GM23338 (cell line): ENCODE results near the gene CMTM2. TPM values are rescaled to one million over a fixed set of nuclear protein-coding genes. Genes with fewer than 3 reads are reported as not detected.

Experiments used
- ATAC-seq: fragments of 200-7000 bp; cut with Tn5 transposase; 3 replicates; pipeline ENCODE4 v1.9.1; 2020
- DNase-seq: peaks from one replicate; pipeline ENCODE4 v3.0.0-alpha.2; 2015; ENCODE audit warnings: low spot score
- H2AFZ ChIP-seq: fragments of 200-600 bp; sonication (generic); 2 replicates; pipeline ENCODE4 v1.8.0; 2016; ENCODE audit warnings: antibody characterized with exemption, mild to moderate bottlenecking, moderate library complexity
- H3F3A ChIP-seq: fragments of 200-600 bp; sonication (generic); replicated peaks from 2 replicates; pipeline ENCODE4 v1.8.0; 2017; ENCODE audit warnings: antibody characterized with exemption, mixed run types, low read depth
- H3K27ac ChIP-seq: fragments of 200-600 bp; sonication (generic); 2 replicates; pipeline ENCODE4 v1.6.1; 2016; ENCODE audit warnings: low read depth
- H3K27me3 ChIP-seq: fragments of 200-600 bp; sonication (generic); 2 replicates; pipeline ENCODE4 v1.8.0; 2016; ENCODE audit warnings: mild to moderate bottlenecking, mixed run types, moderate library complexity; ENCODE audit not compliant: insufficient read depth
- H3K36me3 ChIP-seq: fragments of 200-600 bp; sonication (generic); 2 replicates; pipeline ENCODE4 v1.8.0; 2016; ENCODE audit warnings: mild to moderate bottlenecking; ENCODE audit not compliant: insufficient read depth
- H3K4me1 ChIP-seq: fragments of 200-600 bp; sonication (generic); 2 replicates; pipeline ENCODE4 v1.8.0; 2016; ENCODE audit warnings: mild to moderate bottlenecking, moderate library complexity; ENCODE audit not compliant: insufficient read depth
- H3K4me2 ChIP-seq: fragments of 200-600 bp; sonication (generic); 2 replicates; pipeline ENCODE4 v1.7.1; 2017; ENCODE audit warnings: mixed run types
- H3K4me3 ChIP-seq: fragments of 200-600 bp; sonication (generic); 2 replicates; pipeline ENCODE4 v1.6.1; 2016; ENCODE audit warnings: mixed run types
- H3K79me2 ChIP-seq: fragments of 200-600 bp; sonication (generic); replicated peaks from 2 replicates; pipeline ENCODE4 v1.8.0; 2017; ENCODE audit warnings: mild to moderate bottlenecking; ENCODE audit not compliant: insufficient read depth
- H3K9me2 ChIP-seq: fragments of 200-600 bp; sonication (generic); 2 replicates; pipeline ENCODE4 v1.8.0; 2017; ENCODE audit not compliant: insufficient read depth
- H4K20me1 ChIP-seq: fragments of 200-600 bp; sonication (generic); replicated peaks from 2 replicates; pipeline ENCODE4 v1.8.0; 2017; ENCODE audit warnings: mild to moderate bottlenecking; ENCODE audit not compliant: insufficient read depth
- H3K27ac Mint-ChIP-seq: 2 replicates; pipeline ENCODE4 v1.8.0; 2020; ENCODE audit warnings: inconsistent platforms, mild to moderate bottlenecking, moderate library complexity, mixed read lengths
- H3K27me3 Mint-ChIP-seq: 3 replicates; pipeline ENCODE4 v1.8.0; 2022; ENCODE audit warnings: low read depth, mild to moderate bottlenecking, moderate library complexity, mixed read lengths, inconsistent platforms; ENCODE audit not compliant: insufficient read depth, poor library complexity
- H3K36me3 Mint-ChIP-seq: 3 replicates; pipeline ENCODE4 v1.8.0; 2021; ENCODE audit warnings: low read depth, mild to moderate bottlenecking, inconsistent platforms, moderate library complexity, mixed read lengths
- H3K4me1 Mint-ChIP-seq: 3 replicates; pipeline ENCODE4 v1.8.0; 2020; ENCODE audit warnings: mild to moderate bottlenecking, inconsistent platforms, mixed read lengths
- H3K4me3 Mint-ChIP-seq: 3 replicates; pipeline ENCODE4 v1.8.0; 2021; ENCODE audit warnings: moderate library complexity, mild to moderate bottlenecking, inconsistent platforms, mixed read lengths
- H3K9me3 Mint-ChIP-seq: 3 replicates; pipeline ENCODE4 v1.8.0; 2020; ENCODE audit warnings: moderate library complexity, mild to moderate bottlenecking, inconsistent platforms, mixed read lengths
- CREB1 ChIP-seq: fragments of 250-450 bp; sonication (Bioruptor Pico); IDR thresholded peaks from 2 replicates; pipeline ENCODE4 v1.5.0; 2020; ENCODE audit warnings: low read depth, mild to moderate bottlenecking, moderate library complexity
- ETS1 ChIP-seq: IDR thresholded peaks from 2 replicates; pipeline ENCODE4 v1.6.1; 2016; ENCODE audit warnings: antibody characterized with exemption
- EZH2 ChIP-seq: fragments of 200-600 bp; sonication (generic); IDR thresholded peaks from one replicate; pipeline ENCODE4 v1.8.0; 2017; ENCODE audit warnings: antibody characterized with exemption, mild to moderate bottlenecking, low read depth; ENCODE audit not compliant: unreplicated experiment
- JUNB ChIP-seq: IDR thresholded peaks from one replicate; pipeline ENCODE4 v1.6.1; 2016; ENCODE audit warnings: antibody characterized with exemption; ENCODE audit not compliant: unreplicated experiment
- NANOG ChIP-seq: IDR thresholded peaks from 2 replicates; pipeline ENCODE4 v1.6.1; 2016; ENCODE audit warnings: antibody characterized with exemption, borderline replicate concordance
- POLR2AphosphoS5 ChIP-seq: IDR thresholded peaks from 2 replicates; pipeline ENCODE4 v1.6.1; 2016; ENCODE audit warnings: antibody characterized with exemption, low read depth
- STAT1 ChIP-seq: IDR thresholded peaks from one replicate; pipeline ENCODE4 v1.6.1; 2016; ENCODE audit warnings: antibody characterized with exemption; ENCODE audit not compliant: unreplicated experiment
- ZNF114 ChIP-seq: fragments of 250-450 bp; sonication (Bioruptor Pico); IDR thresholded peaks from 2 replicates; pipeline ENCODE4 v1.5.0; 2020; ENCODE audit warnings: mild to moderate bottlenecking, moderate library complexity
- ZNF331 ChIP-seq: fragments of 250-450 bp; sonication (Bioruptor Pico); IDR thresholded peaks from 2 replicates; pipeline ENCODE4 v1.5.0; 2020; ENCODE audit warnings: low read depth, mild to moderate bottlenecking, moderate library complexity
- polyA plus RNA-seq: library from polyadenylated mRNA; unstranded; fragments of >200 nt; fragmentation: Nextera tagmentation; extraction: Ambion mirVana; gene quantifications from 2 replicates; pipeline ENCODE4 v1.2.1, GENCODE V29; 2016
- total RNA-seq: library from RNA; depleted of rRNA; stranded (reverse); fragments of >200 nt; shearing (Covaris generic); gene quantifications from 2 replicates; pipeline ENCODE4 v1.2.3, GENCODE V29; 2014
- TF ChIP-seq, protein P1 (sequence below): fragments of 250-450 bp; sonication (Bioruptor Pico); IDR thresholded peaks from 2 replicates; pipeline ENCODE4 v1.5.0; 2020; ENCODE audit warnings: mild to moderate bottlenecking, moderate library complexity
- TF ChIP-seq, protein P2 (sequence below), 2 experiments: fragments of 200-600 bp in 1 of 2; sonication (generic) in 1 of 2; conservative IDR thresholded peaks; 2 replicates each; pipeline versions ENCODE4 v1.5.1 to v1.6.1; 2016 to 2017; ENCODE audit warnings: antibody characterized with exemption in 2 of 2, low read depth in 2 of 2, mild to moderate bottlenecking in 2 of 2, moderate library complexity in 1 of 2
- TF ChIP-seq, protein P3 (sequence below): IDR thresholded peaks from one replicate; pipeline ENCODE4 v1.6.1; 2018; ENCODE audit warnings: antibody characterized with exemption; ENCODE audit not compliant: unreplicated experiment

The CMTM2 gene
- total and polyA plus RNA-seq, 2 experiments from 2014 or later = not detected

GRCh38 chr16:66601471-66601870 is 22.2 kb downstream of the CMTM2 start:
- Histone ChIP-seq H3K36me3 (no peaks in the 10 kb centered on the region), H3K27me3 (peaks cover 7% of the 10 kb centered on the region), H3K27ac (no peak overlapping the region), H3K9me2 (no peaks in the 10 kb centered on the region), H2AFZ (no peak overlapping the region), H3K79me2 (0 out of 2 replicates have a peak, but pooled peaks cover 4% of the 10 kb centered on the region), H4K20me1 (no peaks in the 10 kb centered on the region), H3F3A (no peaks in the 10 kb centered on the region), H3K4me1 (peaks cover 3% of the 10 kb centered on the region), H3K4me2 (no peak overlapping the region), H3K4me3 (no peak overlapping the region)
- Mint-ChIP-seq H3K4me3 (no peak overlapping the region), H3K27ac (no peak overlapping the region), H3K27me3 (peaks cover 18% of the 10 kb centered on the region), H3K36me3 (peaks cover 9% of the 10 kb centered on the region; the same call in 2 of the 3 replicates), H3K9me3 (peaks cover 10% of the 10 kb centered on the region), H3K4me1 (peaks cover 15% of the 10 kb centered on the region)
- ATAC-seq (no peak), DNase-seq (no peak)
- TF ChIP-seq JUNB = no peak
- TF ChIP-seq NANOG = no peak
- TF ChIP-seq, protein P1, sequence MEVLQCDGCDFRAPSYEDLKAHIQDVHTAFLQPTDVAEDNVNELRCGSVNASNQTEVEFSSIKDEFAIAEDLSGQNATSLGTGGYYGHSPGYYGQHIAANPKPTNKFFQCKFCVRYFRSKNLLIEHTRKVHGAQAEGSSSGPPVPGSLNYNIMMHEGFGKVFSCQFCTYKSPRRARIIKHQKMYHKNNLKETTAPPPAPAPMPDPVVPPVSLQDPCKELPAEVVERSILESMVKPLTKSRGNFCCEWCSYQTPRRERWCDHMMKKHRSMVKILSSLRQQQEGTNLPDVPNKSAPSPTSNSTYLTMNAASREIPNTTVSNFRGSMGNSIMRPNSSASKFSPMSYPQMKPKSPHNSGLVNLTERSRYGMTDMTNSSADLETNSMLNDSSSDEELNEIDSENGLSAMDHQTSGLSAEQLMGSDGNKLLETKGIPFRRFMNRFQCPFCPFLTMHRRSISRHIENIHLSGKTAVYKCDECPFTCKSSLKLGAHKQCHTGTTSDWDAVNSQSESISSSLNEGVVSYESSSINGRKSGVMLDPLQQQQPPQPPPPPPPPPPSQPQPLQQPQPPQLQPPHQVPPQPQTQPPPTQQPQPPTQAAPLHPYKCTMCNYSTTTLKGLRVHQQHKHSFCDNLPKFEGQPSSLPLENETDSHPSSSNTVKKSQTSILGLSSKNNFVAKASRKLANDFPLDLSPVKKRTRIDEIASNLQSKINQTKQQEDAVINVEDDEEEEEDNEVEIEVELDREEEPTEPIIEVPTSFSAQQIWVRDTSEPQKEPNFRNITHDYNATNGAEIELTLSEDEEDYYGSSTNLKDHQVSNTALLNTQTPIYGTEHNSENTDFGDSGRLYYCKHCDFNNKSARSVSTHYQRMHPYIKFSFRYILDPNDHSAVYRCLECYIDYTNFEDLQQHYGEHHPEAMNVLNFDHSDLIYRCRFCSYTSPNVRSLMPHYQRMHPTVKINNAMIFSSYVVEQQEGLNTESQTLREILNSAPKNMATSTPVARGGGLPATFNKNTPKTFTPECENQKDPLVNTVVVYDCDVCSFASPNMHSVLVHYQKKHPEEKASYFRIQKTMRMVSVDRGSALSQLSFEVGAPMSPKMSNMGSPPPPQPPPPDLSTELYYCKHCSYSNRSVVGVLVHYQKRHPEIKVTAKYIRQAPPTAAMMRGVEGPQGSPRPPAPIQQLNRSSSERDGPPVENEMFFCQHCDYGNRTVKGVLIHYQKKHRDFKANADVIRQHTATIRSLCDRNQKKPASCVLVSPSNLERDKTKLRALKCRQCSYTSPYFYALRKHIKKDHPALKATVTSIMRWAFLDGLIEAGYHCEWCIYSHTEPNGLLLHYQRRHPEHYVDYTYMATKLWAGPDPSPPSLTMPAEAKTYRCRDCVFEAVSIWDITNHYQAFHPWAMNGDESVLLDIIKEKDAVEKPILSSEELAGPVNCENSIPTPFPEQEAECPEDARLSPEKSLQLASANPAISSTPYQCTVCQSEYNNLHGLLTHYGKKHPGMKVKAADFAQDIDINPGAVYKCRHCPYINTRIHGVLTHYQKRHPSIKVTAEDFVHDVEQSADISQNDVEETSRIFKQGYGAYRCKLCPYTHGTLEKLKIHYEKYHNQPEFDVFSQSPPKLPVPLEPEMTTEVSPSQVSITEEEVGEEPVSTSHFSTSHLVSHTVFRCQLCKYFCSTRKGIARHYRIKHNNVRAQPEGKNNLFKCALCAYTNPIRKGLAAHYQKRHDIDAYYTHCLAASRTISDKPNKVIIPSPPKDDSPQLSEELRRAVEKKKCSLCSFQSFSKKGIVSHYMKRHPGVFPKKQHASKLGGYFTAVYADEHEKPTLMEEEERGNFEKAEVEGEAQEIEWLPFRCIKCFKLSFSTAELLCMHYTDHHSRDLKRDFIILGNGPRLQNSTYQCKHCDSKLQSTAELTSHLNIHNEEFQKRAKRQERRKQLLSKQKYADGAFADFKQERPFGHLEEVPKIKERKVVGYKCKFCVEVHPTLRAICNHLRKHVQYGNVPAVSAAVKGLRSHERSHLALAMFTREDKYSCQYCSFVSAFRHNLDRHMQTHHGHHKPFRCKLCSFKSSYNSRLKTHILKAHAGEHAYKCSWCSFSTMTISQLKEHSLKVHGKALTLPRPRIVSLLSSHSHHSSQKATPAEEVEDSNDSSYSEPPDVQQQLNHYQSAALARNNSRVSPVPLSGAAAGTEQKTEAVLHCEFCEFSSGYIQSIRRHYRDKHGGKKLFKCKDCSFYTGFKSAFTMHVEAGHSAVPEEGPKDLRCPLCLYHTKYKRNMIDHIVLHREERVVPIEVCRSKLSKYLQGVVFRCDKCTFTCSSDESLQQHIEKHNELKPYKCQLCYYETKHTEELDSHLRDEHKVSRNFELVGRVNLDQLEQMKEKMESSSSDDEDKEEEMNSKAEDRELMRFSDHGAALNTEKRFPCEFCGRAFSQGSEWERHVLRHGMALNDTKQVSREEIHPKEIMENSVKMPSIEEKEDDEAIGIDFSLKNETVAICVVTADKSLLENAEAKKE (CRISPR knock-in tag) = no peak
- TF ChIP-seq ETS1 = no peak
- TF ChIP-seq, protein P2, sequence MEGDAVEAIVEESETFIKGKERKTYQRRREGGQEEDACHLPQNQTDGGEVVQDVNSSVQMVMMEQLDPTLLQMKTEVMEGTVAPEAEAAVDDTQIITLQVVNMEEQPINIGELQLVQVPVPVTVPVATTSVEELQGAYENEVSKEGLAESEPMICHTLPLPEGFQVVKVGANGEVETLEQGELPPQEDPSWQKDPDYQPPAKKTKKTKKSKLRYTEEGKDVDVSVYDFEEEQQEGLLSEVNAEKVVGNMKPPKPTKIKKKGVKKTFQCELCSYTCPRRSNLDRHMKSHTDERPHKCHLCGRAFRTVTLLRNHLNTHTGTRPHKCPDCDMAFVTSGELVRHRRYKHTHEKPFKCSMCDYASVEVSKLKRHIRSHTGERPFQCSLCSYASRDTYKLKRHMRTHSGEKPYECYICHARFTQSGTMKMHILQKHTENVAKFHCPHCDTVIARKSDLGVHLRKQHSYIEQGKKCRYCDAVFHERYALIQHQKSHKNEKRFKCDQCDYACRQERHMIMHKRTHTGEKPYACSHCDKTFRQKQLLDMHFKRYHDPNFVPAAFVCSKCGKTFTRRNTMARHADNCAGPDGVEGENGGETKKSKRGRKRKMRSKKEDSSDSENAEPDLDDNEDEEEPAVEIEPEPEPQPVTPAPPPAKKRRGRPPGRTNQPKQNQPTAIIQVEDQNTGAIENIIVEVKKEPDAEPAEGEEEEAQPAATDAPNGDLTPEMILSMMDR (conservative IDR thresholded peaks at IDR 0.05; ENCODE audit: low read depth in 2 of 2) = no peak
- no peak for TF ChIP-seq ZNF114 (CRISPR knock-in tag)
- TF ChIP-seq POLR2AphosphoS5 = no peak
- no peak for TF ChIP-seq ZNF331 (CRISPR knock-in tag)
- no peak for TF ChIP-seq STAT1
- no peak for TF ChIP-seq EZH2
- no peak for TF ChIP-seq CREB1
- TF ChIP-seq, protein P3, sequence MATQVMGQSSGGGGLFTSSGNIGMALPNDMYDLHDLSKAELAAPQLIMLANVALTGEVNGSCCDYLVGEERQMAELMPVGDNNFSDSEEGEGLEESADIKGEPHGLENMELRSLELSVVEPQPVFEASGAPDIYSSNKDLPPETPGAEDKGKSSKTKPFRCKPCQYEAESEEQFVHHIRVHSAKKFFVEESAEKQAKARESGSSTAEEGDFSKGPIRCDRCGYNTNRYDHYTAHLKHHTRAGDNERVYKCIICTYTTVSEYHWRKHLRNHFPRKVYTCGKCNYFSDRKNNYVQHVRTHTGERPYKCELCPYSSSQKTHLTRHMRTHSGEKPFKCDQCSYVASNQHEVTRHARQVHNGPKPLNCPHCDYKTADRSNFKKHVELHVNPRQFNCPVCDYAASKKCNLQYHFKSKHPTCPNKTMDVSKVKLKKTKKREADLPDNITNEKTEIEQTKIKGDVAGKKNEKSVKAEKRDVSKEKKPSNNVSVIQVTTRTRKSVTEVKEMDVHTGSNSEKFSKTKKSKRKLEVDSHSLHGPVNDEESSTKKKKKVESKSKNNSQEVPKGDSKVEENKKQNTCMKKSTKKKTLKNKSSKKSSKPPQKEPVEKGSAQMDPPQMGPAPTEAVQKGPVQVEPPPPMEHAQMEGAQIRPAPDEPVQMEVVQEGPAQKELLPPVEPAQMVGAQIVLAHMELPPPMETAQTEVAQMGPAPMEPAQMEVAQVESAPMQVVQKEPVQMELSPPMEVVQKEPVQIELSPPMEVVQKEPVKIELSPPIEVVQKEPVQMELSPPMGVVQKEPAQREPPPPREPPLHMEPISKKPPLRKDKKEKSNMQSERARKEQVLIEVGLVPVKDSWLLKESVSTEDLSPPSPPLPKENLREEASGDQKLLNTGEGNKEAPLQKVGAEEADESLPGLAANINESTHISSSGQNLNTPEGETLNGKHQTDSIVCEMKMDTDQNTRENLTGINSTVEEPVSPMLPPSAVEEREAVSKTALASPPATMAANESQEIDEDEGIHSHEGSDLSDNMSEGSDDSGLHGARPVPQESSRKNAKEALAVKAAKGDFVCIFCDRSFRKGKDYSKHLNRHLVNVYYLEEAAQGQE = no peak
